GM21381 (cell line): ENCODE data around the gene WHRN.

ENCODE experiments used
- ATAC-seq: cut with Tn5 transposase; IDR thresholded peaks from one replicate; pipeline ENCODE4 v1.9.1; 2021; ENCODE audit warnings: mild to moderate bottlenecking, moderate library complexity; ENCODE audit not compliant: unreplicated experiment

Gene WHRN

DNA sequence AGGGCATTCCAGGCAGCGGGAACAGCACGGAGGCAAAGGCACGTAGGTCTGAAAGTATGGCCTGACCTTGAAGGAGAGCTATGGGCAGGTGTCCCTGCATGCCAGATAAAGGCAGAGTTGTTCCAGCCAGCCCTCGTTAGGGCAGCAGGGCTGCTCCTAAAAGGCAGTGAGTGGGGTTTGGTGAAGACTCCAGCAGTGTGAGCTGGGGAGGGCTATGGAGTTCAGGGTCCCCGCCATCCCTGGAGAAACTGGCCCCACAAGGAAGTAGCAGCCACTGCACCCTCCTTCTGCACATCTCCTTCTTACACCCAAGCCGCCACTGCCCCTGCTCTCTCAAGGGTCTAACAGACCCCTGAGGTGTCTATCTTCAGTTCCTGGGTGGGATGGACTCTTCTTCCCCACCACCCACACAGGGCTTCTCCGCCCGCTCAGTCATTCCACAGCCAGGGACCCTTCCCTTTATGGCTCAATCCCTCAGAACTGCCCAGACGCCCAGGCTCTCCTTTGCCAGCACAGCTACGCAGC, 118.8 kb downstream of the WHRN start:
- ATAC-seq, result no peak

DNA sequence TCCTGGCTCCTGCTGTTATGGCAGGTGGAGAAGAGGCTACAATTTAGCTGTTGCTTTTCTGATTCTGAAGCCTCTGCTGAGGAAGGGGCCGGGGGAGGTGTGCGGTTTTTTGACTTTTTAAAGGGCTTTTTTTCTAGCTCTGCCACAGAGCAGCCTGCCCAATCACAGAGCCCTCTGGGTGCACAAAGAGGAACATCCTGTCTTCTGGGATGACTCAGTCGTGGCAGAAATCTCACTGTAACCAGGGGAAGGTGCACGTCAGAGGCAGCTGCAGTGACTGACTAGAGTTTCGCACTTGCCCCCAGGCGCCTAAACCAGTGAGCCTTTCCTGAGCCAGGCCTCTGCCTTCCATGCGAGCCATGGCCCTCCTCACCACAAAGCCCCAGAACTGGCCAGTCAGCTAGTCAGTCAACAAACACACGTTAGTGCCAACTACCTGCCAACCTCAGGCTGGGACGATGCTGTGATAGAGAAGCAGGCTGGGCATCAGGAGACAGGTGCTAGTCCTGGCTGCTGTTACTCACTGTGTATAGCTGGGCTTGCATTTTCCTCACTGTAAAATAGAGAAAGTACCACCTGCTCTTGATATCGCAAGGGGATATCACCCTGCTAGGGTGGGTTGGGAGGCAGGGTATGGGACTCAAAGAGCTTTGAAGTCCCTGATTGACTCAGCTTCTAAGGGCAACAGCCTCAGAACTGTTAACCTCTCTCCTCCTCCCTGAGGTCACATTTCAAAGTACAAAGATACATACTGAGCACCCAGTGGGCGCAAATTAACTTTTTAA, 119.7 kb downstream of the WHRN start:
- ATAC-seq, result peak; percentile 82

DNA sequence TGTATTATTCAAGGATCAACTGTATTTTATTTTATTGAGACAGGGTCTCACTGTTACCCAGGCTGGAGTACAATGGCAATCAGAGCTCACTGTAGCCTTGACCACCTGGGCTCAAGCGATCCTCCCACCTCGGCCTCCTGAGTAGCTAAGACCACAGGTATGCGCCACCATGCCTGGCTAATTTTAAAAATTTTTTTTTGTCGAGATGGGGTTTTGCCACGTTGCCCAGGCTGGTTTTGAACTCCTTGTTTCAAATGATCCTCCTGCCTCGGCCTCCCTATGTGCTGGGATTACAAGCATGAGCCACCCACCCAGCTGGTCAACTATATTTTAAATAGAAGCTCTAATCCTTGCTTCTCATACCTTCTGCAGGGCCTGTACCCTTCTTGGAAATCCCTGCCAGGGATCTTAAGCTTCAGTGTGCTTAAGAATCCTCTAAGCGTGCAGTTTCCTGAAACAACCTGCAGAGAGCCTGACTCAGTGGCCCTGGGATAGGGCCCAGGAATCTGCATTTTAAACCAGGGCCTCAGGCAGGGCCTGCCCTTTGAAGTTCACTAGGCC, 120.4 kb downstream of the WHRN start:
- no peak for ATAC-seq

DNA sequence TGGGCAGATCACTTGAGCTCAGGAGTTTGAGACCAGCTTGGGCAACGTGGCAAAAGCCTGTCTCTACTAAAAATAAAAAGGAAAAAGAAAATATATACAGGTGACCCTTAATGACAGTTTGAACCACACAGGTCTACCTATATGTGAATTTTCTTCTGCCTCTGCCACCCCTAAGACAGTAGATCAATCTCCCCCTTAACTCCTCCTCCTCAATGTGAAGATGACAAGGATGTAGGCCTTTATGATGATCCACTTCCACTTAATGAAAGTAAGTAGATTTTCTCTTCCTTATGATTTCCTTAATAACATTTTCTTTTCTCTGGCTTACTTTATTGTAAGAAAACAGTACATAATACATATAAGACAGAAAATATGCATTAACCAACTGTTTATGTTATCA, 120.9 kb downstream of the WHRN start:
- ATAC-seq, result no peak

DNA sequence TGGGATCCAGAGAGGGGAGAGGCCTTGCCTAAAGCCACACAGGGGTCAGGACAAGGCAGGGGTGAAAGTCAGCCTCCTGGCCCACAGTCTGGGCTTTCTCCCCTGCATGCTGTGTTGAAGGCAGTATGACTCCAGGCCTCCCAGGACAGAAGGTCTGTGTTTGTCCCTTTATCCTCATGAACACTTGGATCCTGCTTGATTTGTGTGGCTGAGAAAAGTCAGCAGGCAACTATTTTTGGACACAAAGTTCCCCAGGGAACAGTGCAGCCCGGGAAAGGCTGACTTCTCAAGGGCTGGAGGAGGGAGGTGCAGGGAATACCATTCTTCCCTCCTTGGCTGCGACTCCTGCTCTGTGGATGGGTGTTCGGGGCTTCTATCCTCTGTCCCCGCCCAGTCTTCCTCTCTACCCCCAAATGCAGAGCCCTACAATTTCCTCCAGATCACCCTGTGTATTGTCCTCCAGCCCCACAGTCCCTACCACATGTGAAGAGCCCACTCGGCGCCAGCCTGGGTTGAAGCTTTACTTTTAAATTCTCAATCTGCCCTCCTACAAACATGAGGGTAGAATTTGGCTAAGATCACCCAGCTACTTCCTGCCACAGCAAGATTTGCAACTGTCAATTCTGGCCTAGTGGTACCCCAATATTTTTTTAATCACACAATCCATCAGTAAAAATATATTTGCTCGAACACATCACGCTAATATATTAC, 121.6 kb downstream of the WHRN start:
- no peak for ATAC-seq

DNA sequence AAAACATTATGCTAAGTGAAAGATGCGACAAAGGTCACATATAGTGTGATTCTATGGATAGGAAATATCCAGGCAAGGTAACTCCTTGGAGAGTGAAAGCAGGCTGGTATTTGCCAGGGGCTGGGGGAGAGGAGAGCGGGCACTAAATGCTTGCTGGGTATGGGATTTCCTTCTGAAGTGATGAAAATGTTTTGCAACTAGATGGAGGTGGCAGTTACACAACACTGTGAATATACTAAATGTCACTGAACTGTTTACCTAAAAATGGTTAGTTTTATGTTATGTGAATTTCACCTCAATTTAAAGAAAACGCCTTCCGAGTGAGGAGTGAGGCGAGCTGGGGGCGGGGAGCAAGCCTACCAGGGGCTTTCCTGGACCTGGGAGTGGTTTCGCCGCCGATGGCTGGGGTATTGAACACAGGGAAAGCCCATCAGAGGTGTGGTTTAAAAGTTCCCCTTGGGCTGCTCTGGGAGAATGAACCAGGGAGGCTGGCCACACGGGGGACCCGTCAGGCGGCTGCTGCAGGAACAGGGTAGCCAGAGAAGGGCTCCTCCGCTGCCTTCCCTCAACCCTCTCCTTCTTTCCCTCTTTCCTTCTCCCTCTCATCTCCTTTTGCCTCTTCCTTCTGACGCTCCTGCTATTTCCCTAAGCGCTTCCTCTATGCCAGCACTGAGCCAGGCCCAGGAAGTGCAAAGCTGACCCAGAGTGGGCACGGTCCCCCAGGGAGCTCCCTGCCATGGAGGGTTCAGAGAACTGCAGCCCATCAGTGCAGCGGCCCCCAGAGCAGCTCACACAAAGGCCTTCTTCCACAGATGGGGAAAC, 122.4 kb downstream of the WHRN start:
- ATAC-seq, result no peak

DNA sequence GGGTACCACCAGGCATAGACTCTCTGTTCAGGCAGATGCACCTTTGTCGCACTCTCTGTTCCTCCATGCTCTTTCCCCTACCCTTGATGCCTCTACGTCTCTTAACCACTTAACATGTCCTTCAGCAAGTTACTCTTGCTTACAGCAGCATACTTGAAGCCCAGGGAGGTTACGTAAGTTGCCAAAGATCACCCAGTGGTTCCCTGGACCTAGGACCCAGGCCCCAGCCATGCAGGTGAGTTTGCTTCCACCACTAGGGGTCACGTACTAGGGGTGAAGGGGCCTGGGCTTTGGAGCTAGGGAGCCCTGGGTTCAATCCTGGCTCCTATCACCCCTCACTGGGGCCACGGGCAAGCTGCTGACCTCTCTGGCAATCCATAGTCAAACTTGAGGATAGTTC, 126.4 kb downstream of the WHRN start:
- no peak for ATAC-seq

DNA sequence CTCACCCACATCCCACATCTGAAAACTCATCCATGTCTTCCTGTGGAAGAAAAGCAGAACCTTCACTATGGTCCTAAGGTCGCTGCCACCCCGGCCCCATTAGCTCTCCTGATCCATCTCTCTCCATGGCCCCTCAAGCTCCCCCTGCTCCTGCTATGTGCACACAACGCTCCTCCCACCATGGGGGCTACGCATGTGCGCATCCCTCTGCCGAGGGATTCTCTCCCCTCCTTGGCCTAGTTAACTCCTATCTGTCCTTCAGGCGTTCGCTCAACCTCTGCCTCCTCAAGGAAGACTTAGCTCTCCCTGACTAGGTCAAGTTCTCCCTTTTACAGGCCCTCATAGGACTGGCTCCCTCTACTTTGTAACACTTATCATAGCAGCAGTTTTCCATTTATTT, 127.3 kb downstream of the WHRN start:
- ATAC-seq, result no peak

DNA sequence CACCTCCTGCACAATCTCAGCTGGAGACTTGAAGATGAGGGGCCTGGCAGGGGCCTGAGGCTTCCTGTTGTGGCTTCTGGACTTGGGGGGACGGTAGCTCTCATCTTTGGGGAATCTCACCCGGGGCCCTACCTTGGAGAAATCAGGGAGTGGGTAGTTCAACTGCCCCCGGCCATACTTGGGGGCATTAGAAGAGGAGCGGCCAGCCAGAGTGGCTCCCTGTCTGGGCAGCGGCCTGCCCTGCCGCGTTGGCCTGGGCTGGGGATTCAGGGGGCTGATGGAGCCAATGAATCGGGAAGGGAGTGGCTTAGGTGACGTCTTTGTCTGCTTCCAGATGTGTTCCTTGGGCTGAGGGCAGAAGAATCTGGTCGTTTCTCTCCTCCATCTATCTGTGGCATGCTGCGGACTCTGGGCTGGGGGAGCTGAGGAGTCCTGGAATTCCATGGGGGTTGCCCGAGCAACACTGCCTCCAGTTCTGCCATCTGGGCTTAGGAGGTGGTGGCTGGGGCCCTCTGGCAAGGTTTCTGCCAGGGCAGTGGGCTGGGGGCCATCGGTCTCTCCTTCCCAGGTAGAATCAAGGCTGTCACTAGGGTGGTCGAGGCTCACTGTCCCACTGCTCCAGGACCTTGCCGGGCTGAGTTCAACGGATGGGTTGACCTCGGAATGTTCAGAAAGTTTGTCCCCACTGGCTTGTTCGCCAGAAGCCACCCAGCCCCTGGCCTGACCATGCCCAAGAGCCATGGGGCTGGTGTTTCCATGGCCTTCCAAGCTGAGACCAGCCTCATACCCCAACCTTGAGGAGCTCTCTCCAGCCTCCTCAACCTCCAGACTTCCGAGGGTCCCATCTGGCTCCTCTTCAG, 128.5 kb downstream of the WHRN start:
- ATAC-seq, result no peak

DNA sequence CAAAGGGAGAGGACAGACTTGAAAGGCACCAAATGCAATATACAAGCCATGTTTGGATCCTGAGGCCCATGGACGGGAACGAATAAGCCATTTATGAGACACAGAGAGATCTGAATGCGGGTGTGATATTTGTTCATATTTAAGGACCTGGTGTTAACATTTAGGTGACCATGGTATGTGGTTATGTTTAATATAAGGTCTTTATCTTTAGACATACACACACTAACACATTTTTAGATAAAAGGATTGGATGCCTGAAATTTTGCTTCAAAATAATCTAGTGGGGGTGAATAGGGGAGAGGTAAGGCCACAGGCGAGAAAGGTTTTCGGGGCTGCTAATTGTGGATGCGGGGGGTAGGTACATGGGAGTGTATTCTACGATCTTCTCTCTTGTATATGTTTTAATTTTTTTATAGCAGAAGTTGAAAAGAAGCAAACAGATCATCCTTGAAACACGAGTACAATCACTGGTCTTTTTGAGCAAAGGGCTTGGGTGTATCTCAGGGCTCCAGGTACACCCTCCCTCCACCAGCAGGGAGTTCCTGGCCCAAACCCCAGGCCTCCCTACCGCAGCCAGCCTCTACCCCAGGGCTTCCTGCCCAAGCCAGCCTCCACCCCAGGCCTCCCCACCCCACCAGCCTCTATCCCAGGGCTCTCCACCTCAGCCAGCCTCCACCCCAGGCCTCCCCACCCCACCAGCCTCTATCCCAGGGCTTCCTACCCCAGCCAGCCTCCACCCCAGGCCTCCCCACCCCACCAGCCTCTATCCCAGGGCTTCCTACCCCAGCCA, 129.7 kb downstream of the WHRN start:
- no peak for ATAC-seq

DNA sequence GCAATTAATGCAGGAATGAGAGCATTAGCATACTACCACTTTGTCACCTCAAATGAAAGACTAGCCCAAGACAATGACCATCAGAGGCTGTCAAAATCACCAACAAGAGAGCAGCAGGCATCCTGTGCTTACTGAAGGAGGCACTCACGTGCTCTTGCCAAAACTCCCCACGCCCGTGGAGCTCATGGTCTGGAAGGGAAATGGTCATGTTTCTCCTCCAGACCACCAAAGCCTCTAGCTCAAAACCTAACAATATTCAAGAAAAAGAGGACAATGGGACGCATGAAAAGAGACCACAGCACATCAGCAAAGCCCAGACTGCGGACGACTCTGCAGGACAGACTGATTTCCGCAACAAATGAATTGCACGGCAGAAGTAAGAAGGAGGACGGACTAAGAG, 130.3 kb downstream of the WHRN start:
- ATAC-seq, result no peak

DNA sequence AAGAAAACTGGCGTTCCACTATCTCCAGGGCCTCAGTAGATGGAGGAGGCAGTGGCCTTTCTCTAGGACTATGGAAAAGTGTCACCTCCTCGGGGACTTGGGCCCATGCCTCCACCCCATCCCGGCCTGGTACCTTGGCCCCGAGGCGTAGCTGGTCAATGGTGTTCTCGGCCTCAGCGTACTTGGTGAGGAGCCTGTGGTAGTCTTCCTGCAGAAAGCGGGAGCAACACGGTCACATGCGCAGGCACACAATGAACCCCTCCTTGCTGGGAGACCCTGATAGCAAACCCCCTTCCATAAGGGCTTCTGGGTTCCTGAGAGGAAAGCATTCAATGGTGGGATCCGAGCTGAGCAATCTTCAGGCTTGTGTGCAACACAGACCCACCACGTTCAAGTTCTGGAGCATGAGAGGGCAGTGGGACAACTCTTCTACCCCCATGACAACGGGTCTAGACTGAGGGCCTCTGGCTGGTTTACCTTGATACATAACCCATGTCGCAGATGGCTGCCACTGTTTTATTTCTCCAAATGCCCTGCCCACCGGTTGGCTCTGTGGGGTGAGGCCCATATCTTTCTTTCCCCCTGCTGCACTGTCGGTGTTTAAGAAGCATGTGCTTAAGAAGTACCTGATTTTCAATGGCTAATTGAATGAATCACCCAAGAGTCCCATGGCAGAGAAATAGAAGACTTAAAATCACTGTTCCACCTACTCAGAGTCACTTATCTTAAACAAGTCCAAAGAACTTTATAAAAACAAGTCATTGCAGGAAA, 131.1 kb downstream of the WHRN start:
- no peak for ATAC-seq

DNA sequence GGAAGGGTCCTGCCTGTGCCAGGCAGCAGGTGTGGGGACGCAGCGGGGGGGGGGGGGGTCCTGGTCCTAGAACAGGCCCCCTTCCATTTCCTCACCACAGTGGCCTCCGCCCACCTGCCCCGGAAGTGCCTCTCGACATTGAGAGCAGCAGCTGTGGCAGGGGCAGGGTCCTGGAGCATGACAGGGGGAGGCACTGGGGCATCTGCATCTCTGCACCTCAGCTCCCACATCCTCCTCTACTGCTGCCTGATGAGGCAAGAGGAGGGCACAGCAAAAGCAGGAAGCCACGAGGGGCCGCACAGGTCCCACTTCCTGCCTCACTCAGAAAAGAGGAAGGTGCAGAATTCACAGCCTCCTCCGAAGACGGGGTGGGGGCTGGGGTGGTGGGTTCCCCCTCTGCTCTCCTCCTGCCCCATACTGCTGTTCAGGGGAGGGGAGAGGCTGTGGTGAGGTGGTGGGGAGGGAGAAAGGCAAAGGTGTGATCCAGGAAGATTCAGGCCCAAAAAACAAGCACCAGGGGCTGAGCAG, 132.3 kb downstream of the WHRN start:
- peak; percentile 92 for ATAC-seq

DNA sequence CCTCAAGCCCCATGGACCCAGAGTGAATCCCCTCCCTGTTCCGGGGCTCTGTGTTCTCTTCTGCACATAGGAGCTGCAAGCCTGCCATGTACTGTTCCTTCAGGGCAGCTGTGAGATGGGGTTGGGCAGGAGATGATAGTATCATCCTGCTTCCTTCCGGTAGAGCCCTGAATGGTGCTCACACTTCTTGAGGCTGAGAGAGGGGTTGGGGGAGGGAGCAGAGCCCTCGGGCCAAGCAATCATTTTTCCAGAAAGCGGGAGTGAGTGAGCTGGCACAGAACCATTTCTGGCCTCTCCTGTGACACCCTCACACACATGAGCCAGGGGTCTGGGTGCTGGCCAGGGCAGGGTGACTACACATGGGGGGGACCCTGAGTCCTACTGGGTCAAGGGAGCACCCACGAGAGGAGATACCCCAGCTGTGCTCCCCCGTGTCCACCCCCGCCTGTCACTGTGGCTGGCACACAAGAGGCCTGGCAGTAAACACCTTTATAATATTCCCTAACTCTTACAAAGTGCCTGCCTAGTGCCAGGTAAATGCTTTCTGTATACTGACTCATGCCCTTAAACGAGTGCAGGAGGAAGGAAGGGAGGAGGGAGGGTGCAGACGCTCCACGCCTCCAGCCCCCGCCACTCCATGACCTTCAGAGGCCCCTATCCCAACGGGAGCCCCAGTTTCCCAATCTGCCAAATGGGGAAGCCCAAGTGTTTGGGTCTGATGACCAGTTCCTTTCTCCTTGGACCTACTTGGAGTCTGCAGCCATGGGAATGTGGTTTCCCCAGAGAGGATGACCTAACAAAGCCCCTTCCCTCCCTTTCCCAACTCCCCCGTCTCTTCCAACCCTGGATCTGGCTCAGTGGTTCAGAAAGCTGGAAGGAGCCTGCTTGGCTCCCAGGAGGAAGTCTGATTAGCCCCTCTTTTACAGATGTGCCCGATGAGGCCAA, 133.0 kb downstream of the WHRN start:
- ATAC-seq, result peak; percentile 33

DNA sequence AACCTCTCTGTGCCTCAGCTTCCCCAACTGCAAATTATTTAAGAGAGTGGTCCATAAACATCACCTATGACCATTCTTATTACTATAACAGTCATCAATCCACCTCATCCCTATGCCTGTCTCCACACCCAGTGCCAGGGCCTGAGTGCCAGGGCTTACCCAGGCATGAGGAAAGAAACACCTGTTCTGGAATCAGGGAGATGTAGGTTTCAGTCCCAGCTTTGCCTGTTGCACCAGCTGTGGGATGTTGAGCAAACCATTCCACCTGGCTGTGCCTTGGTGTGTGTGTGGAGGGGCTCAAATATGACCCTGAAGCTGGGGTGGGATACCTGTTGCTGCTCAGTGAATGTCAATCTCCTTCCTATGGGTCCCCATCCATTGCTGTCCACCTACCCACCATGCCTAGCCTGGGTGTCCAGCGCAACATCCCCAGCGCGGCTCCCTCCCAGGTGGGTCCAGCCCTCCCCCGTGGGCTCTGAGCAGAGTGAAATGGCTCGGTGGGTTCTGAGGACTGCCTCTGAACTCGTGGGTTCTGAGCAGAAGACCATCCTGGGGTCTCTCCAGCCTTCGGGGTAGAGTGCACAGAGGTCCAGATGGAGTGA, 133.8 kb downstream of the WHRN start:
- no peak for ATAC-seq

DNA sequence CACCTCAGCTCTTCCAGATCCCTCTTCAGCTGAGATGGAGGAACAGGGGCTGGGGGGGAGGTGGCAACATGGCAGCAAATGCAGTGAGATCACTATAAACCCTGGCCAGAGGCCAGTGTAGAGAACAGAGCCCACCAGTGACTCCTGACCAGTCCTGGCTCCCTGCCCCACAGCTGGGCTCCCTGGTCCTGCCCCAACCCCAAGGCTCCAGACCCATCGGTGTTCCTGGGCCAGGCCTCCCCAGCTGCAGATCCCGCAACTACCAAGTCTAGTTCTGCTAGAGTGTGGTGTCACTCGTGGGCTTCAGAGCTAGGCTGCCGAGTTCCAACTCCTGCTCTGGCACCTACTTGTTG, 134.3 kb downstream of the WHRN start:
- ATAC-seq, result no peak
